RKO (cell line): ENCODE results near the gene RCC1.
"Not testable (repeated sequence)": the region's sequence is repeated elsewhere in the genome, so short reads cannot be mapped to it uniquely, and the experiment has no call there.

Experiments
- DNase-seq: peaks from one replicate; pipeline ENCODE4 v3.0.0-alpha.2; 2016; ENCODE audit warnings: low spot score

RCC1 gene, protein sequence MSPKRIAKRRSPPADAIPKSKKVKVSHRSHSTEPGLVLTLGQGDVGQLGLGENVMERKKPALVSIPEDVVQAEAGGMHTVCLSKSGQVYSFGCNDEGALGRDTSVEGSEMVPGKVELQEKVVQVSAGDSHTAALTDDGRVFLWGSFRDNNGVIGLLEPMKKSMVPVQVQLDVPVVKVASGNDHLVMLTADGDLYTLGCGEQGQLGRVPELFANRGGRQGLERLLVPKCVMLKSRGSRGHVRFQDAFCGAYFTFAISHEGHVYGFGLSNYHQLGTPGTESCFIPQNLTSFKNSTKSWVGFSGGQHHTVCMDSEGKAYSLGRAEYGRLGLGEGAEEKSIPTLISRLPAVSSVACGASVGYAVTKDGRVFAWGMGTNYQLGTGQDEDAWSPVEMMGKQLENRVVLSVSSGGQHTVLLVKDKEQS

DNA sequence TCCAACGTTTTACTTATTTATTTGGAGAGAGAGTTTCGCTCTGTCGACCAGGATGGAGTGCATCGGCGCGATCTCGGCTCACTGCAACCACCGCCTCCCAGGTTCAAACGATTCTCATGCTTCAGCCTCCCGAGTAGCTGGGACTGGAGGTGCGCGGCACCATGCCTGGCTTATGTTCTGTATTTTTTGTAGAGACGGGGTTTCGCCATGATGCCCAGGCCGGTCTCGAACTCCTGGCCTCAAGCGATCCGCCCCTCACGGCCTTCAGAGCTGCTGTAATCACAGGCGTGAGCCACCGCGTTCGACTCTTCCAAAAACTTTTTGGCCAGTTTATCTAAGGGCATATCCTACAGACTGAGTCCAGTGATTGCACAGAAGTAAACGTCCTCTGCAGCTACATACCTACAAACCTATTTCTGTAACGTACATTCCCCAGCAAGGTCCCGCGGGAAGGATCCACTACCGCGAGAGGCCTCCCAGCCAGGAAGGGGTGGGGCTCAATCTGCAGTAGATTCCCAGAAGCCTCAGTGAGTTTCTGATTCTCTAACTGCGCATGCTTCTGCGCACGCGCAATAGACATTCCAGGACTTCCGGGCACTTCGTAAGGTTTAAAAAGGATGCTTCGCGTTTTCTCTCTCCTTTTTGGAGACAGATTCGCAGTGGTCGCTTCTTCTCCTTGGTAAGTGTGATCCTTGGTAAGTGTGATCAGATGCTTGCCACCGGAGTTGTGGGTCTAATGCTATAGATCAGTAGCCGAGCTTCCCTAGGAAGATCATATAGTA is at the start of gene RCC1:
RCC1 (plus strand) TSS at position 638 of the 782 bp plus-strand sequence. CDS start 23,824 bp downstream, outside the sequence.
- DNase-seq: peak; percentile 98

DNA sequence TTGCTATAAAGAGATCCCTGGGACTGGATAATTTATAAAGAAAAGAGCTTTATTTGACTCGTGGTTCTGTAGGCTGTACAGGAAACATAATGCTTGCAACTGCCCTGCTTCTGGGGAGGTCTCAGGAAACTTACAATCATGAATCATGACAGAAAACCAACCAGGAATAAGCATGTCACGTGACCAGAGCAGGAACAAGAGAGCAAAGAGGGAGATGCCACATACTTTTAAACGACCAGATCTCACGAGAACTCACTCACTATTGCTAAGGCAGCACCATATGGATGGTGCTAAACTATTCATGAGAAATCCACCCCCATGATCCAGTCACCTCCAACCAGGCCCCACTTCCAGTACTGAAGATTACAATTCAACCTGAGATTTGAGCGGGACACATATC is 49.8 kb upstream of the RCC1 start:
- peak; percentile 41 for DNase-seq

DNA sequence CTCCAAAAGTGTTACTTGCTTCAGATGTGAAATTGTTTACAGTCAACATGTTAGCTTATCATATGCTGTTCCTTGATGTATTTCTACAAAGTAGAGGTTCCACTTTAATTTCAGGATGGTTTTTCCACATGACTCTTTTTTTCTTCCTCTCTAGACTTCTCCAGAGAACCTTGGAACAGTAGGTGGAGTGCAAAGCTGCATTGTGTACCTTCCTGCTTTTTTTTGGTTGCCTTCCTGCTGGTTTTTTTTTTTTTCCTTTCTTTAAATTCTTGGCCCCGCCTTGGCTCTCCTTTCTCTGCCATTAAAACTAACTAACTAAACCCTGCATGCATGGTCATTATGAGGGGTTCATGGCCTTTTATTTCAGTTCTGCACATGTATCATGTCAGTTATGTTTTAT is 48.2 kb upstream of the RCC1 start:
- DNase-seq: no peak

DNA sequence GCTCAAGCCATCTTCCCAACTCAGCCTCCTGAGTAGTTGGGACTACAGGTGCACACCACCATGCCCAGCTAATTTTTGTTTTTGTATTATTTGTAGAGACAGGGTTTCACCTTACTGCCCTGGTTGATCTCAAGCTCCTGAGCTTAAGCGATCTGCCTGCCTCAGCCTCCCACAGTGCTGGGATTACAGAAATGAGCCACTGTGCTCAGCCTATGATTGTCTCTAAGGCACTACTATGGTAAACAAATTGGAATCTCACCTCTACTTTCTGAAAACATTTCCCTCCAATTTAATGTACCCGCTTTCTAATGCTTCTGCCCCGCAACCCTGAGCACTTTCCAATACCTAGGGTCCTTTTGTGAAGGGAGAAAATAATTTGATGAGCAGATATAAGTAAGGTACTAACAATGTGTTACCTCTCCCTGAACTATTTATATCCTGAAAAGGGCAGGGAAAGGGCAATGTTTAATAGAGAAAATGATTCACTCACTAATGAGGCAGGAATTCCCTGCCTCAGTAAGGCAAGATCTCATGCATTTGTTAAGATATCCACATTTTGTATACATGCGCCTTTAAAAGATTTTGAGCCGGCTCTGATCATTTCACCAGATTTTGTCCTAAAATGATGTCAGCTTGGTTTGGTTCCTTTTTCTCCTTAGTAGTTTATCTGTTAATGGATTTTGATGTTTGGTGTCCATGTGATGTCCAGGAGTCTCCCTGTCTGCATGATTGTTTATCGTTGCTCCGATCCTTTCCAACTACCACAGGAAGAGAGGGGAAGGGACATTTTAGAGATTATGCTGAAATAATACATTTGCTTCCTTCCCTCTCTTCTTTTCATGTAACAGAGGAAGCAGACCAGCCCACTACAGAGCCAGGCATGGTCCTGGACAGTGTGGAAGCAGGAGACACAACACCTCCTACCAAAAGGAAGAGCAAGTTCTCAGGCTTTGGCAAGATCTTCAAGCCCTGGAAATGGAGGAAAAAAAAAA is 47.3 kb upstream of the RCC1 start:
- DNase-seq: no peak

DNA sequence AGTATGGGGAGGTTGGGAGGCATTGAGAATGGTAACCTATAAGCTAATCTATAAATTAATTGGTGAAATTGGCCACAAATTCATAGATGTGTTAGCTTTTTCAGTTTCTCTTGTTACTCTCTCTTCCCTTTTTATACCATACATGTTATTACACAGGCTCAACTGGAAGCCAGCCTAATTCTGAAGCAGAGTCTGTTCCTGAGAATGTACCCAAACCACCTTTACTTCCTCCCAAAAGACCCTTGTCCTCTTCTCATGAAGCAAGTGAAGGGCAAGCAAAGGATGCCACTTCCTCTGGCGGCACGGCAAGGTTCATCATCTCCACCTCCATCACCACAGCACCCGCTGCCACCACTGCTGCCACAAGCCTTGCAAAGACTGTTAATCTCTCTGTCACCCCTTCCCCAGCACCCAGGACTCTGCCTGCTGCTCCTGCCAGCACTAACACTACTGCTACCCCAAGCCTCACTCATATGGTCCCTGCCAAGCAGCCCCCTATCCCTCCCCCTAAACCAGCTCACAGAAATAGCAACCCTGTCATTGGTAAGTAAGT is 39.5 kb upstream of the RCC1 start:
- no peak for DNase-seq

DNA sequence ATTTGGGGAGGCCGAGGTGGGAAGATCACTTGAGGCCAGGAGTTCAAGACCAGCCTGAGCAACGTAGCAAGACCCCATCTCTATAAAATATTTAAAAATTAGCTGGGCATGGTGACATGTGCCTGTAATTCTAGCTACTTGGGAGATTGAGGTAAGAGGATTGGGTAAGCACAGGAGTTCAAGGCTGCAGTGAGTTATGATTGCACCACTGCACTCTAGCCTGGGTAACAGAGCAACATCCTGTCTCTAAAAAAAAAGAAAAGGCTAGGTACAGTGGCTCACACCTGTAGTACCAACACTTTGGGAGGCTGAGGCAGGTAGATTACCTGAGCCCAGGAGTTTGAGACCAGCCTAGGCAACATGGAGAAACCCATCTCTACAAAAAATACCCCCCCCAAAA is 35.7 kb upstream of the RCC1 start:
- no peak for DNase-seq

DNA sequence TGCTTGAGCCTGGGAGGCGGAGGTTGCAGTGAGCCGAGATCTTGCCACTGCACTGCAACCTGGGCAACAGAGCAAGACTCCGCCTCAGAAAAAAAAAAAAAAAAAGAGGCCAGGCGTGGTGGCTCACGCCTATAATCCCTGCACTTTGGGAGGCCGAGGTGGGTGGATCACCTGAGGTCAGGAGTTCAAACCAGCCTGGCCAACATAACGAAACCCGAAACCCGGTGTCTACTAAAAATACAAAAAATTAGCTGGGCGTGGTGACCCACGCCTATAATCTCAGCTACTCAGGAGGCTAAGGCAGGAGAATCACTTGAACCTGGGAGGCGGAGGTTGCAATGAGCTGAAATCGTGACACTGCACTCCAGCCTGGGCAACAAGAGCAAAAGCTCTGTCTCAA is 26.3 kb upstream of the RCC1 start:
- DNase-seq: not testable (repeated sequence)

DNA sequence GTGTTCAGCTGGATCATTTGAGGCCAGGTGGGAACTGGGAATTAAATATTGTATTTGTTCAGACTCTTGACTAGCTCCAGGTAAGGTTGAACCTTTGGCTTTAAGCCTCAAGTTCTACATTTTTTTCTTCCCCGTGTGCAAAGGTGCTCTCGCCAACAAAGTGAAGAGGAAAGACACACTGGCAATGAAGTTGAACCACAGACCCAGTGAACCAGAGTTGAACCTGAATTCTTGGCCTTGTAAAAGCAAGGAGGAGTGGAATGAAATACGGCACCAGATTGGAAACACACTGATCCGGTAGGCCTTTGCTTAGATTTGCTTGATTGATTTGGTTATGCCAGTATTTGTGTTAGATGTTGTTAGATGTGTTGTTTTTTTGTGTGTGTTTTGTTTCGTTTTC is 25.5 kb upstream of the RCC1 start:
- DNase-seq: no peak

DNA sequence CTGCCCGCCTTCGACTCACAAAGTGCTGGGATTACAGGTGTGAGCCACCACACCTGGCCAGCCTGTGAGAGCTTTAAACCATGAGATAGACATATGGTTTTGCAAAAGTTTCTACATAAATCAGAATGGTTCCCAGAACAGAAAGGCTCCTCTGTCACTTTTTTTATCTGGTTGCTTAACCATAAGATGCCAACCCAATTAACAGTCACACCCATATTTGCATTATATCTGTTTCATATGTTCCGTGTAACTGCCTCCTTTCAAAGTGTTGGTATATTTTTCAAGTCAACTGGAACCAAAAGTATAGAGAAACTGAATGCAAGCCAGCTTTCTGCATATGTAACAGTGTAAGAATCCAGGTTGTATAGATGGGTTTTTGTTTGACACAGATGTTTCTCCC is 23.7 kb upstream of the RCC1 start:
- no peak for DNase-seq

DNA sequence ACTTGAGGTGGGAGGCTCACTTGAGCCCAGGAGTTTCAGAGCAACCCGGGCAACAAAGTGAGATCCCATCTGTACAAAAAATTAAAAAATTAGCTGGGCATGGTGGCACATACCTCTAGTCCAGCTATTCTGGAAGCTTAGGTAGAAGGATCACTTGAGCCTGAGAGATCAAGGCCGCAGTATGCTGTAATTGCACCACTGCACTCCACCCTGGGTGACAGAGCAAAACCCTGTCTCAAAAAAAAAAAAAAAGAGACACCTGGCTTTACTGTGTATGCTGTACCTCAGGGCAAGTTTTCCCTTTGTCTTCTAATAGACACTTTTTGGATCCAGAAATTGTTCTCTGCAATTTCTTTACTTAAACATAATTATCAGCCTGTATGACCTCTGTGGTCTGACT is 23.1 kb upstream of the RCC1 start:
- DNase-seq: no peak

DNA sequence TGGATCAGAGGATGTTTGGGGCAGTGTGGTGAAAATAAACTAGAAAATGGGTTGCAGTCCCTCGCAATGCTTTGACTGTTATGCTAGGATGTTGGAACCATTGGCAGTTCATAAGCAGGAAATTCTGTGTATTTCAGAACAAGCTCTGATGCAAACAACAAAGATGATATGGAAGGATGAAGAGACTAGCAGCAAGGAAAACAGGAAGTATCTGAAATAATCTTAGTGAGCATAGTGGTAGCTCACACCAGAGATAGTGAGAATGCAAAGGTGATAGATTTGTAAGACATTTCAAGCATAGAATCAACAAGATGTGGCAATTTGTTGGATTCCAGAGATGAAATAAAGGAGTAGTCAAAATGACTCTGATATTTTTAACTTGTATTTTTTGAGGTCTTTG is 11.1 kb upstream of the RCC1 start:
- no peak for DNase-seq

DNA sequence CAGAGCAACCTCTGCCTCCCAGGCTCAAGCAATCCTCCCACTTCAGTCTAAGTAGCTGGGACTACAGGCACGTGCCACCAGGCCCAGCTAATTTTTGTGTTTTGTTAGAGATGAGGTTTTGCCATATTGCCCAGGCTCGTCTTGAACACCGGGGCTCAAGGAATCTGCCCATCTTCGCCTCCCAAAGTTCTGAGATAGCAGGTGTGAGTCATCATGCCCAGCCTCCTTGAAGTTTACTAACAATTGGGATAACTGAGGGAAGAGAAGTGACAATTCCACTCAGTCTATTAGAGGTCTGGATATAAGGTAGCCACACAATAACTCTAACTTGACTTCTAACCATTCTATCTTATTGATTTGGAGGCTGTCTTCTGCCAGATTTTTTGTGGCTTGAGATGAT is 6.3 kb upstream of the RCC1 start:
- no peak for DNase-seq

DNA sequence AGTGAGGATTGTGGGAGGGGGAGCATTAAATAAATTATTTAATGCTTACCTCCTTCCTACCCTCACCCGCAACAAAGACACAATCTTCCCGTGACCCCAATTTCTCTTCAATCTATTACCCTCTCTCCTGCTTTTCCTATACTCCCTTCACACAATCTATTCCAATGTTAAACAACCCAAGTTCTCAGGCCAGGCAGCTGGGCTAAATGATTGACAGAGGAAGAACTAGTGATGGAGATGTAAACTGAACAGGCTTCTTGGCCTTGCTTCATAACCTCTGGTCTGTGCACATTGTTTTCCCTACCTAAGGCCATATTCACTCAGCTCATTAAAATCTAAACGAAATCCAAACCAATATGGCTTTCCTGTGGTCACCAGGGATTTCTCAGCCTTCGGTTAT is 3.9 kb upstream of the RCC1 start:
- DNase-seq: no peak

DNA sequence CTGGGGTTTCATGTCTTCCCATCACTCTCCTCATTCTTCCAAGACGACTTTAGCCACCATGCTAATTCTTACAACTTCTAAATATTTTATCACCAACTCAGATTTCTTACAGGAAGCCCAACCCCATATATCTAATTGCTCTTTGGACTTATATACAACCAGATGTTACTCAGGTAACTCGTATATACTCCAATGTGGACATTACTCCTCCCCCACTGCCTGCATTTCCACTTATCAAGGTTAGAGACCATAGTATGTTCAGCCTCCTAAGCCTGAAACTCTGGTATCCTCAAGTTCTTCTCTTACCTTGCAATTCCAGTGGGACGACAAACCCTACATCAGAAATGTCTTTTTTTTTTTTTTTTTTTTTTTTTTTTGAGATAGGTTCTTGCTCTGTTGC is 2.7 kb upstream of the RCC1 start:
- no peak for DNase-seq

DNA sequence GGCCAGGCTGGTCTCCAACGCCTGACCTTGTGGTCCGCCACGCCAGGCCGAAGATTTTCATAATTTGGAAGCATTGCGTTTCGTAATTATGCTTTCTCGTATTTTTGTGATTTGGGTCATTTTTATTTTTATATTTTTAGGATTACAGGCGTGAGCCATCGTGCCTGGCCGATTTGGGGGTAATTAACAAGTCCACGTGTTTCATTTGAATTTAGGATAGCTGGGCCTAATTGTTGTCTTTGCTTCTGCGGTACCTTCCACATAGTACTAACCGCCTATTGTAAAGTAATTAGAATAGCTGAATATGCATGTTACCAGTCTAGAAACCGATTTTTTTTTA is 1.0 kb downstream of the RCC1 start:
- no peak for DNase-seq

DNA sequence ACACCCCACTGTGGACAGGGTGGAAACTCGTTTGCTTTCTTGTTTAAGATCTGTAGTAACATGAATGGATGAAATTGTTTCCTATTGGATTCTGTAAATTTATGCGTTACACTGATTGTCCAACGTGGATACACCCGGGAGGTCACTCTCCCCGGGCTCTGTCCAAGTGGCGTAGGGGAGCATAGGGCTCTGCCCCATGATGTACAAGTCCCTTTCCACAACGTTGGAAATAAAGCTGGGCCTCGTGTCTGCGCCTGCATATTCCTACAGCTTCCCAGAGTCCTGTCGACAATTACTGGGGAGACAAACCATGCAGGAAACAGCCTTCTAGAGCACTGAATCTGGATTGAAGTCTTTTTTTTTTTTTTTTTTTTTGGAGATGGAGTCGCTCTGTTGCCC is 1.4 kb downstream of the RCC1 start:
- DNase-seq: no peak

DNA sequence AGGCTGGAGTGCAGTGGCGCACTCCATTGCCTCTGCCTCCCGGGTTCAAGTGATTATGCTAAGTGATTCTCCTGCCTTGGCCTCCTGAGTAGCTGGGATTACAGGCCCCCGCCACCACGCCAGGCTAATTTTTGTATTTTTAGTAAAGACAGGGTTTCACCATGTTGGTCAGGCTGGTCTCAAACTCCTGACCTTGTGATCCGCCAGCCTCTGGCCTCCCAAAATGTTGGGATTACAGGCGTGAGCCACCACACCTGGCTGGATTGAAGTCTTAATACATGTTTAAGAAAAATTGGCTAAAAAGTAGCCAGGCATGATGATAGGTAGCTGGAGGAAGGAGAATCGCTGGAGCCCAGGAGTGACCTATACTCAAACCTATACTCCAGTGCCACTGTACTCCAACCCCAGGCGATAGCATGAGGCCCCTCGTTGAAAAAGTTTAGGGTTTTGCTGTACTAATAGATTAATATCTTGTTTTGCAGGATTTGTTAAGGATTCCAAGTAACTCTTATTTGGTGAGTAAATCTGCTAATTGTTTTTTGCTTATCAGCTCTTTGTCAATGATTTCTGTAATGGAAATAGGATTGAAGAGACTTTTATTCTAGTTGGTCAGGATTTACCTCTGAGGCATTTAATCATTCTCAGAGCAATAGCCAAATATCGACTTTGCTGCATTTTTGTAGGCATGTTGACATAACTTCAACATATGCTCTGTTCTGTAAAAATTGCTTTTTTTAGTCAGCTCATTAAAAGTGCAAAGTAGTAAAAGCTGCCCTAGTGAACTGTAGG is 2.0 kb downstream of the RCC1 start:
- peak; percentile 39 for DNase-seq

DNA sequence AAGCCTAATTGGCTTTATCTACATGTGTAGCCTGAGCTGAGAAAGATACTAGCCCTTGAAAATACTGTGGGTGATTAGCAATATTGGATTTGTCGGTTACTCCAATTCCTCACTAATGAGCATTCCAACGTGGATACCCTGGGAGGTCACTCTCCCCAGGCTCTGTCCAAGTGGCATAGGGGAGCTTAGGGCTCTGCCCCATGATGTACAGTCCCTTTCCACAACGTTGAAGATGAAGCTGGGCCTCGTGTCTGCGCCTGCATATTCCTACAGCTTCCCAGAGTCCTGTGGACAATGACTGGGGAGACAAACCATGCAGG is 2.6 kb downstream of the RCC1 start:
- peak; percentile 40 for DNase-seq

DNA sequence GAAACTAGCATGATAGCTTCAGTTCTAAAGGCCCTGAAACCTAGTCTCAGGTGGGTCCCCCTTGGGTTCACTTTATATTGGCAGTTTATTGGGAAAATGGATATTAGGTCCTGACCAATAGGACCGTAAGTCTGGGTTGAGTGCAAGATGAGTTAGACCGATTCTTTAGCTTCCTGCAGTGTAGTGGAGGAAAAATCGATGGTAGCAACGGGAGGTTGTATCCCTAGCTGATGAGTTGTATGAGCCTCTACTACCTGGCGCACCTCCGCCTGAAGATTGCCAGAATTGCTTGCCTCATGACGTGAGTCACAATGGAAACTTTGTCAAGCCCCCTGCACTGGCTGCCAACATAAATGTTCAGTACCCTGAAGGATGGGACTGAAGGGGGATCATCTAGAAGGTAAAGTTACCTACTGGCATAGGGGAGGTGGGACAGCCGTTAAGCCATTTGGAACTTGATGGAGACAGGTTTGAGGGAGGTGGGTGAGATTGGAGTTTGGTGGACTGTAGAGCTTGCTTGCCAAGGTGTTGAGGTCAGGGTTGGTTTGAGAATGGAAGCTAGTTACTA is 3.9 kb downstream of the RCC1 start:
- peak; percentile 88 for DNase-seq

DNA sequence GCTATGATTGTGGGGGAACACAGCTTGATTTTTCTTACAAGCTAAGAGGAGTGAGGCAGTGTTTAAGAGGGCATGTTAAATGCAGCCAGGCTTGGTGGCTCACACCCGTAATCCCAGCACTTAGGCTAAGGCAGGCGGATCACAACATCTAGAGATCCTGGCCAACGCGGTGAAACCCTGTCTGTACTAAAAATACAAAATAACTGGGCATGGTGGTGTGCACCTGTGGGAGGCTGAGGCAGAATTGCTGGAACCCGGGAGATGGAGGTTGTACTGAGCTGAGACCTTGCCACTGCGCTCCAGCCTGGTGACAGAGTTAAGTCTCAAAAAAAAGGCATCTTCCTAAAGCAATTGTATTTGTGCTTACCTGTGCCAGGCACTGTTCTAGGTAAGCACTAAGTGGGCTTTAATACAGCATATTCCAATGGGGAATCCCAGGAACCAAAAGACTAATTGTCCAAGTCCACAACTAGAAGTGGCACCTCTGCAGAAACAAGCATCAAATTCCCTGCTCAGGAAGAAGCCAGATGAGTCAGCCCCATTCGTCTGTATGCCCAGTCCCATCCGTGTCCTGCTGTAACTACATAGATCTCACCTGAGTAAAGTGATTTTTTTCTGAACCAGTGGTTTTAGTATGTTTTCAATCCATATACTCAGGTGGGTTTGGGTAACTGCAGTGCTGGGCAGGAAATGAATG is 4.6 kb downstream of the RCC1 start:
- DNase-seq: peak; percentile 85
